Neural progenitor cell (in vitro differentiated cells): ENCODE data around the gene FSTL4. TPM values are rescaled to one million over a fixed set of nuclear protein-coding genes. Genes with fewer than 3 reads are reported as not detected.

Source experiments
- DNase-seq: peaks from one replicate; pipeline ENCODE4 v3.0.0-alpha.2; 2016; ENCODE audit warnings: low spot score
- H2AFZ ChIP-seq: fragments of 200-600 bp; sonication (generic); replicated peaks from 2 replicates; pipeline ENCODE4 v1.6.1; 2016; ENCODE audit warnings: antibody characterized with exemption
- H3F3A ChIP-seq: fragments of 200-600 bp; sonication (generic); 2 replicates; pipeline ENCODE4 v1.6.1; 2016; ENCODE audit warnings: antibody characterized with exemption, low read depth
- H3K27ac ChIP-seq: fragments of 200-600 bp; sonication (generic); 2 replicates; pipeline ENCODE4 v1.5.1; 2016; ENCODE audit warnings: mild to moderate bottlenecking
- H3K27me3 ChIP-seq: fragments of 200-600 bp; sonication (generic); 2 replicates; pipeline ENCODE4 v1.6.1; 2016; ENCODE audit warnings: mild to moderate bottlenecking, moderate library complexity
- H3K36me3 ChIP-seq: fragments of 200-600 bp; sonication (generic); 2 replicates; pipeline ENCODE4 v1.5.1; 2016
- H3K4me1 ChIP-seq: fragments of 200-600 bp; sonication (generic); 2 replicates; pipeline ENCODE4 v1.6.1; 2016; ENCODE audit warnings: mixed run types
- H3K4me2 ChIP-seq: fragments of 200-600 bp; sonication (generic); 2 replicates; pipeline ENCODE4 v1.6.1; 2016
- H3K4me3 ChIP-seq: fragments of 200-600 bp; sonication (generic); 2 replicates; pipeline ENCODE4 v1.5.1; 2016
- H3K79me2 ChIP-seq: fragments of 200-600 bp; sonication (generic); 2 replicates; pipeline ENCODE4 v1.6.1; 2016; ENCODE audit warnings: low read depth
- H3K9ac ChIP-seq: fragments of 200-600 bp; sonication (generic); 2 replicates; pipeline ENCODE4 v1.6.1; 2016
- H3K9me3 ChIP-seq: fragments of 200-600 bp; sonication (generic); 2 replicates; pipeline ENCODE4 v1.5.1; 2016; ENCODE audit warnings: low read depth
- H4K20me1 ChIP-seq: fragments of 200-600 bp; sonication (generic); 2 replicates; pipeline ENCODE4 v1.6.1; 2016; ENCODE audit warnings: low read depth
- H3K27ac Mint-ChIP-seq: 3 replicates; pipeline ENCODE4 v1.8.0; 2021; ENCODE audit warnings: mixed read lengths
- H3K27me3 Mint-ChIP-seq: 2 replicates; pipeline ENCODE4 v1.8.0; 2022; ENCODE audit warnings: low read depth, mild to moderate bottlenecking, inconsistent platforms, moderate library complexity, mixed read lengths; ENCODE audit not compliant: insufficient read depth
- H3K36me3 Mint-ChIP-seq: 3 replicates; pipeline ENCODE4 v1.8.0; 2021; ENCODE audit warnings: mixed read lengths
- H3K4me1 Mint-ChIP-seq: 3 replicates; pipeline ENCODE4 v1.8.0; 2021; ENCODE audit warnings: mixed read lengths
- H3K4me3 Mint-ChIP-seq: 3 replicates; pipeline ENCODE4 v1.8.0; 2021; ENCODE audit warnings: mild to moderate bottlenecking, moderate library complexity, mixed read lengths
- H3K9me3 Mint-ChIP-seq: 3 replicates; pipeline ENCODE4 v1.8.0; 2020; ENCODE audit warnings: mixed read lengths
- EZH2 ChIP-seq: fragments of 200-600 bp; sonication (generic); IDR thresholded peaks from 2 replicates; pipeline ENCODE4 v1.6.1; 2017; ENCODE audit warnings: antibody characterized with exemption, mild to moderate bottlenecking, moderate library complexity
- EZH2phosphoT487 ChIP-seq: fragments of 200-600 bp; sonication (generic); IDR thresholded peaks from 2 replicates; pipeline ENCODE4 v1.6.1; 2017; ENCODE audit warnings: antibody characterized with exemption
- total RNA-seq: library from RNA; depleted of rRNA; stranded (reverse); fragments of >200 nt; gene quantifications from 2 replicates; pipeline ENCODE4 v1.2.3, GENCODE V29; 2015; ENCODE audit warnings: low replicate concordance
- TF ChIP-seq, protein P1 (sequence below): fragments of 200-600 bp; sonication (generic); IDR thresholded peaks from 2 replicates; pipeline ENCODE4 v1.5.1; 2017; ENCODE audit warnings: antibody characterized with exemption, mild to moderate bottlenecking

FSTL4 gene
- total RNA-seq, 1 donor from 2014 or later: 0.95 TPM

DNA sequence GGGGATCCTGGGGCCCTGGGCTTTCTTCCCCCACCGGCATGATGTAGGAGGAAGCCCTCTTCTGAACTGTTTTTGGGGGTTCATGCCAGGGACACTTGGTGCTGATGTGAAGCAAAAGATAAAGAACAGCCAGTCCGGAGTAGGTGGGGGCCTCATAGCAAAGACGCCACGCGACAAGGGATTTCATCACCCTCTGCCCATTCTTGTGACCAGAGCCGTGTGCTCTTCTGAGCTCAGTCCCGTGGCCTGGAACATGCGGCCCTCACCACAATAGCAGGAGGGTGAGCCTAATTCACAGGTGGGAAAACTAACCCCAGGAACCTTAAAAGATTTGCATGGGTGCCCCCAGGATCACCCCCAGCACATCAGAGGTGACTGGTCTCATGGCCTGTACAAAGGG lies 334.6 kb downstream of the FSTL4 start:
- H3K27me3 Mint-ChIP-seq: peaks cover 5% of the 10 kb centered on the region
- H3K4me3 Mint-ChIP-seq: no peak overlapping the region
- H3K4me1 Mint-ChIP-seq: peaks cover 16% of the 10 kb centered on the region
- Histone ChIP-seq H3K9ac (no peak overlapping the region), H3K27ac (no peak overlapping the region), H4K20me1 (no peaks in the 10 kb centered on the region), H3K9me3 (no peaks in the 10 kb centered on the region), H3K79me2 (no peaks in the 10 kb centered on the region), H3K27me3 (no peaks in the 10 kb centered on the region), H3K4me2 (no peak overlapping the region), H3K4me1 (peaks cover 15% of the 10 kb centered on the region), H3F3A (no peaks in the 10 kb centered on the region), H2AFZ (no peak overlapping the region), H3K36me3 (no peaks in the 10 kb centered on the region), H3K4me3 (no peak overlapping the region)
- no peak overlapping the region for H3K27ac Mint-ChIP-seq
- no peaks in the 10 kb centered on the region for H3K36me3 Mint-ChIP-seq
- peaks cover 10% of the 10 kb centered on the region for H3K9me3 Mint-ChIP-seq
- no peak for DNase-seq
- TF ChIP-seq, protein P1, sequence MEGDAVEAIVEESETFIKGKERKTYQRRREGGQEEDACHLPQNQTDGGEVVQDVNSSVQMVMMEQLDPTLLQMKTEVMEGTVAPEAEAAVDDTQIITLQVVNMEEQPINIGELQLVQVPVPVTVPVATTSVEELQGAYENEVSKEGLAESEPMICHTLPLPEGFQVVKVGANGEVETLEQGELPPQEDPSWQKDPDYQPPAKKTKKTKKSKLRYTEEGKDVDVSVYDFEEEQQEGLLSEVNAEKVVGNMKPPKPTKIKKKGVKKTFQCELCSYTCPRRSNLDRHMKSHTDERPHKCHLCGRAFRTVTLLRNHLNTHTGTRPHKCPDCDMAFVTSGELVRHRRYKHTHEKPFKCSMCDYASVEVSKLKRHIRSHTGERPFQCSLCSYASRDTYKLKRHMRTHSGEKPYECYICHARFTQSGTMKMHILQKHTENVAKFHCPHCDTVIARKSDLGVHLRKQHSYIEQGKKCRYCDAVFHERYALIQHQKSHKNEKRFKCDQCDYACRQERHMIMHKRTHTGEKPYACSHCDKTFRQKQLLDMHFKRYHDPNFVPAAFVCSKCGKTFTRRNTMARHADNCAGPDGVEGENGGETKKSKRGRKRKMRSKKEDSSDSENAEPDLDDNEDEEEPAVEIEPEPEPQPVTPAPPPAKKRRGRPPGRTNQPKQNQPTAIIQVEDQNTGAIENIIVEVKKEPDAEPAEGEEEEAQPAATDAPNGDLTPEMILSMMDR: no peak
- TF ChIP-seq EZH2 (no peak), EZH2phosphoT487 (no peak)

DNA sequence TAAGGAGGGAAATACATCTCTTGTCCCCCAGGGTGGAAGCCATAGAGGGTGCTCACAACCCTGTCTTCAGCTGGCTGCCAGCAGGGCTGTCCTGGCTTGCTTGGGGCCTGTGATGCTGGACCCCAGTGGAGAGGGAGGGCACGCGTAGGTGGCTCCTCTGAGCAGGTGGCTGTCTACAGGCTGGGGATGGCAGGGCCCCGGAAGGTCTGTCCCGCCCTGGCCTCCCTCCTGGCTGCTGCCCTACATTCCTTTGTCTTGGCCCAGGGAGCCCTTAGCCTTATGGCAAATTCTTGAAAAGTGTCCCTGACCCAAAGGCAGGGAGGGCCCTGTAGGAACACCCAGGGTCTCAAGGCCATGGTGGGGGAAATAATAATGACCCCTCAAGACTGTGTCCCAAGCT lies 336.2 kb downstream of the FSTL4 start:
- no peaks in the 10 kb centered on the region for H3K36me3 ChIP-seq
- H3K79me2 ChIP-seq: no peaks in the 10 kb centered on the region
- no peaks in the 10 kb centered on the region for H3K27me3 ChIP-seq
- no peaks in the 10 kb centered on the region for H3K36me3 Mint-ChIP-seq
- H3K4me1 Mint-ChIP-seq: peaks cover 23% of the 10 kb centered on the region
- H3K27me3 Mint-ChIP-seq: peaks cover 7% of the 10 kb centered on the region
- H4K20me1 ChIP-seq: no peaks in the 10 kb centered on the region
- no peak overlapping the region for H3K27ac Mint-ChIP-seq
- no peak overlapping the region for H3K4me2 ChIP-seq
- H3K4me3 Mint-ChIP-seq: no peak overlapping the region
- no peak overlapping the region for H2AFZ ChIP-seq
- H3K4me1 ChIP-seq: peaks cover 18% of the 10 kb centered on the region
- no peaks in the 10 kb centered on the region for H3K9me3 ChIP-seq
- no peak overlapping the region for H3K9ac ChIP-seq
- no peak for DNase-seq
- H3K9me3 Mint-ChIP-seq: peaks cover 10% of the 10 kb centered on the region
- H3F3A ChIP-seq: no peaks in the 10 kb centered on the region
- no peak overlapping the region for H3K4me3 ChIP-seq
- TF ChIP-seq EZH2phosphoT487 (no peak), EZH2 (no peak)
- TF ChIP-seq, protein P1: no peak
- no peak overlapping the region for H3K27ac ChIP-seq

DNA sequence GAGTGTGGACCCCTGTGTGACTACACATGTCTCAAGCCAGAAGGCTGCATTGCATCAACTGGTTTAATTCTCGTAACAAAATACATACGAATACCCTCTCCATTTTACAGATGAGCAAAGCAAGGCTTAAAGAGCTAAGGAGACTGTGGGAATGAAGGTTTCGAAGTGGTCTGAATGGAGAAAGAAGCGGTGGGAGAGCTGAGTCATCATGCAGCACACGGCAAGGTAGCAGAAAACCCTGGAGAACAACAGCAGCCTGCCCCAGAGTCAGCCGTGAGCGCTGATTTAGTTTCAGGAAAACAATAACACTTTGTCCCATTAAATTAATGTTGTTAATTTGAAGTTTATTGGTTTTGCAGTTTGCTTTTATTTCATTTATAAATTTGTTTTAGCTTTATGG lies 336.7 kb downstream of the FSTL4 start:
- H3K36me3 ChIP-seq: no peaks in the 10 kb centered on the region
- H3K9me3 ChIP-seq: no peaks in the 10 kb centered on the region
- Mint-ChIP-seq H3K36me3 (no peaks in the 10 kb centered on the region), H3K27ac (no peak overlapping the region), H3K27me3 (peaks cover 7% of the 10 kb centered on the region), H3K4me3 (no peak overlapping the region), H3K4me1 (peaks cover 29% of the 10 kb centered on the region), H3K9me3 (peaks cover 10% of the 10 kb centered on the region)
- no peaks in the 10 kb centered on the region for H3K27me3 ChIP-seq
- no peak overlapping the region for H3K9ac ChIP-seq
- TF ChIP-seq EZH2 (no peak), EZH2phosphoT487 (no peak)
- TF ChIP-seq, protein P1: no peak
- DNase-seq: no peak
- H4K20me1 ChIP-seq: no peaks in the 10 kb centered on the region
- H3K4me2 ChIP-seq: no peak overlapping the region
- no peaks in the 10 kb centered on the region for H3K79me2 ChIP-seq
- H3K4me3 ChIP-seq: no peak overlapping the region
- peaks cover 22% of the 10 kb centered on the region for H3K4me1 ChIP-seq
- H2AFZ ChIP-seq: no peak overlapping the region
- H3K27ac ChIP-seq: no peak overlapping the region
- no peaks in the 10 kb centered on the region for H3F3A ChIP-seq

DNA sequence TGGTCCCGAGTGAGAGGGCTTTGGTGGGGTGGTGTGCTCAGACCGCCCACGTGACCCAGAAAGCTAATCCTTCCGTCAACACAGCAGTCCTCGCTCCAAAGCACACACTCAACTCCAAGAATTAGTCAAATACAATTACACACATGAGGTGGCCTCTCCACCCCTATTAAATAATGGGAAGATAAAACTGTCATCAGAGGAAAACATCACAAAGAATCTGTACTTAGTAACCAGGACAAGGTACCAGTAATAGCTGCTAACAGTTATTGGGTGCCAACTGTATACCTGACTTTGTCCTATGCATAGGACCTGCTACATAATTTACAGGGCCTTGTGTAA lies 337.8 kb downstream of the FSTL4 start:
- Mint-ChIP-seq H3K27me3 (peaks cover 9% of the 10 kb centered on the region), H3K36me3 (no peaks in the 10 kb centered on the region), H3K9me3 (peaks cover 10% of the 10 kb centered on the region), H3K27ac (no peak overlapping the region), H3K4me3 (no peak overlapping the region), H3K4me1 (peaks cover 31% of the 10 kb centered on the region)
- Histone ChIP-seq H3K4me1 (peaks cover 22% of the 10 kb centered on the region), H3K27ac (no peak overlapping the region), H3K36me3 (no peaks in the 10 kb centered on the region), H2AFZ (no peak overlapping the region), H3K4me3 (no peak overlapping the region), H3K9ac (no peak overlapping the region), H3K4me2 (no peak overlapping the region), H3K27me3 (no peaks in the 10 kb centered on the region), H4K20me1 (no peaks in the 10 kb centered on the region), H3K79me2 (no peaks in the 10 kb centered on the region), H3F3A (no peaks in the 10 kb centered on the region), H3K9me3 (no peaks in the 10 kb centered on the region)
- TF ChIP-seq EZH2phosphoT487 (no peak), EZH2 (no peak)
- TF ChIP-seq, protein P1: no peak
- DNase-seq: peak; percentile 79
